ENCODE data around the gene PCDHGB7.

GRCh38 chr5:141399555-141400258, 17.8 kb upstream of the PCDHGB7 start:
- TF ChIP-seq CTCF (IDR thresholded peaks at IDR 0.05) (no peak), EZH2 (IDR thresholded peaks at IDR 0.05) (no peak)

Measured in neural progenitor cell (in vitro differentiated cells).